GM23338 (cell line): ENCODE results near the gene EPHA10. TPM values are rescaled to one million over a fixed set of nuclear protein-coding genes. Genes with fewer than 3 reads are reported as not detected.

Source experiments
- ATAC-seq: fragments of 200-7000 bp; cut with Tn5 transposase; 3 replicates; pipeline ENCODE4 v1.9.1; 2020
- DNase-seq: peaks from one replicate; pipeline ENCODE4 v3.0.0-alpha.2; 2015; ENCODE audit warnings: low spot score
- H2AFZ ChIP-seq: fragments of 200-600 bp; sonication (generic); 2 replicates; pipeline ENCODE4 v1.8.0; 2016; ENCODE audit warnings: antibody characterized with exemption, mild to moderate bottlenecking, moderate library complexity
- H3F3A ChIP-seq: fragments of 200-600 bp; sonication (generic); replicated peaks from 2 replicates; pipeline ENCODE4 v1.8.0; 2017; ENCODE audit warnings: antibody characterized with exemption, mixed run types, low read depth
- H3K27ac ChIP-seq: fragments of 200-600 bp; sonication (generic); 2 replicates; pipeline ENCODE4 v1.6.1; 2016; ENCODE audit warnings: low read depth
- H3K27me3 ChIP-seq: fragments of 200-600 bp; sonication (generic); 2 replicates; pipeline ENCODE4 v1.8.0; 2016; ENCODE audit warnings: mild to moderate bottlenecking, mixed run types, moderate library complexity; ENCODE audit not compliant: insufficient read depth
- H3K36me3 ChIP-seq: fragments of 200-600 bp; sonication (generic); 2 replicates; pipeline ENCODE4 v1.8.0; 2016; ENCODE audit warnings: mild to moderate bottlenecking; ENCODE audit not compliant: insufficient read depth
- H3K4me1 ChIP-seq: fragments of 200-600 bp; sonication (generic); 2 replicates; pipeline ENCODE4 v1.8.0; 2016; ENCODE audit warnings: mild to moderate bottlenecking, moderate library complexity; ENCODE audit not compliant: insufficient read depth
- H3K4me2 ChIP-seq: fragments of 200-600 bp; sonication (generic); 2 replicates; pipeline ENCODE4 v1.7.1; 2017; ENCODE audit warnings: mixed run types
- H3K4me3 ChIP-seq: fragments of 200-600 bp; sonication (generic); 2 replicates; pipeline ENCODE4 v1.6.1; 2016; ENCODE audit warnings: mixed run types
- H3K79me2 ChIP-seq: fragments of 200-600 bp; sonication (generic); replicated peaks from 2 replicates; pipeline ENCODE4 v1.8.0; 2017; ENCODE audit warnings: mild to moderate bottlenecking; ENCODE audit not compliant: insufficient read depth
- H3K9me2 ChIP-seq: fragments of 200-600 bp; sonication (generic); 2 replicates; pipeline ENCODE4 v1.8.0; 2017; ENCODE audit not compliant: insufficient read depth
- H4K20me1 ChIP-seq: fragments of 200-600 bp; sonication (generic); replicated peaks from 2 replicates; pipeline ENCODE4 v1.8.0; 2017; ENCODE audit warnings: mild to moderate bottlenecking; ENCODE audit not compliant: insufficient read depth
- H3K27ac Mint-ChIP-seq: 2 replicates; pipeline ENCODE4 v1.8.0; 2020; ENCODE audit warnings: inconsistent platforms, mild to moderate bottlenecking, moderate library complexity, mixed read lengths
- H3K27me3 Mint-ChIP-seq: 3 replicates; pipeline ENCODE4 v1.8.0; 2022; ENCODE audit warnings: low read depth, mild to moderate bottlenecking, moderate library complexity, mixed read lengths, inconsistent platforms; ENCODE audit not compliant: insufficient read depth, poor library complexity
- H3K36me3 Mint-ChIP-seq: 3 replicates; pipeline ENCODE4 v1.8.0; 2021; ENCODE audit warnings: low read depth, mild to moderate bottlenecking, inconsistent platforms, moderate library complexity, mixed read lengths
- H3K4me1 Mint-ChIP-seq: 3 replicates; pipeline ENCODE4 v1.8.0; 2020; ENCODE audit warnings: mild to moderate bottlenecking, inconsistent platforms, mixed read lengths
- H3K4me3 Mint-ChIP-seq: 3 replicates; pipeline ENCODE4 v1.8.0; 2021; ENCODE audit warnings: moderate library complexity, mild to moderate bottlenecking, inconsistent platforms, mixed read lengths
- H3K9me3 Mint-ChIP-seq: 3 replicates; pipeline ENCODE4 v1.8.0; 2020; ENCODE audit warnings: moderate library complexity, mild to moderate bottlenecking, inconsistent platforms, mixed read lengths
- CREB1 ChIP-seq: fragments of 250-450 bp; sonication (Bioruptor Pico); IDR thresholded peaks from 2 replicates; pipeline ENCODE4 v1.5.0; 2020; ENCODE audit warnings: low read depth, mild to moderate bottlenecking, moderate library complexity
- EZH2 ChIP-seq: fragments of 200-600 bp; sonication (generic); IDR thresholded peaks from one replicate; pipeline ENCODE4 v1.8.0; 2017; ENCODE audit warnings: antibody characterized with exemption, mild to moderate bottlenecking, low read depth; ENCODE audit not compliant: unreplicated experiment
- EZH2phosphoT487 ChIP-seq: fragments of 200-600 bp; sonication (generic); IDR thresholded peaks from one replicate; pipeline ENCODE4 v1.8.1; 2018; ENCODE audit warnings: antibody characterized with exemption; ENCODE audit not compliant: unreplicated experiment
- JUNB ChIP-seq: IDR thresholded peaks from one replicate; pipeline ENCODE4 v1.6.1; 2016; ENCODE audit warnings: antibody characterized with exemption; ENCODE audit not compliant: unreplicated experiment
- POLR2AphosphoS5 ChIP-seq: IDR thresholded peaks from 2 replicates; pipeline ENCODE4 v1.6.1; 2016; ENCODE audit warnings: antibody characterized with exemption, low read depth
- STAT1 ChIP-seq: IDR thresholded peaks from one replicate; pipeline ENCODE4 v1.6.1; 2016; ENCODE audit warnings: antibody characterized with exemption; ENCODE audit not compliant: unreplicated experiment
- ZNF114 ChIP-seq: fragments of 250-450 bp; sonication (Bioruptor Pico); IDR thresholded peaks from 2 replicates; pipeline ENCODE4 v1.5.0; 2020; ENCODE audit warnings: mild to moderate bottlenecking, moderate library complexity
- ZNF331 ChIP-seq: fragments of 250-450 bp; sonication (Bioruptor Pico); IDR thresholded peaks from 2 replicates; pipeline ENCODE4 v1.5.0; 2020; ENCODE audit warnings: low read depth, mild to moderate bottlenecking, moderate library complexity
- ZNF462 ChIP-seq: fragments of 250-450 bp; sonication (Bioruptor Pico); IDR thresholded peaks from 2 replicates; pipeline ENCODE4 v1.5.0; 2020; ENCODE audit warnings: mild to moderate bottlenecking, moderate library complexity
- polyA plus RNA-seq: library from polyadenylated mRNA; unstranded; fragments of >200 nt; fragmentation: Nextera tagmentation; extraction: Ambion mirVana; gene quantifications from 2 replicates; pipeline ENCODE4 v1.2.1, GENCODE V29; 2016
- total RNA-seq: library from RNA; depleted of rRNA; stranded (reverse); fragments of >200 nt; shearing (Covaris generic); gene quantifications from 2 replicates; pipeline ENCODE4 v1.2.3, GENCODE V29; 2014
- TF ChIP-seq, protein P1 (sequence below), 2 experiments: fragments of 200-600 bp in 1 of 2; sonication (generic) in 1 of 2; conservative IDR thresholded peaks; 2 replicates each; pipeline versions ENCODE4 v1.5.1 to v1.6.1; 2016 to 2017; ENCODE audit warnings: antibody characterized with exemption in 2 of 2, low read depth in 2 of 2, mild to moderate bottlenecking in 2 of 2, moderate library complexity in 1 of 2

The EPHA10 gene
- total and polyA plus RNA-seq, 2 experiments from 2014 or later: 0.76 to 2.4 TPM

DNA sequence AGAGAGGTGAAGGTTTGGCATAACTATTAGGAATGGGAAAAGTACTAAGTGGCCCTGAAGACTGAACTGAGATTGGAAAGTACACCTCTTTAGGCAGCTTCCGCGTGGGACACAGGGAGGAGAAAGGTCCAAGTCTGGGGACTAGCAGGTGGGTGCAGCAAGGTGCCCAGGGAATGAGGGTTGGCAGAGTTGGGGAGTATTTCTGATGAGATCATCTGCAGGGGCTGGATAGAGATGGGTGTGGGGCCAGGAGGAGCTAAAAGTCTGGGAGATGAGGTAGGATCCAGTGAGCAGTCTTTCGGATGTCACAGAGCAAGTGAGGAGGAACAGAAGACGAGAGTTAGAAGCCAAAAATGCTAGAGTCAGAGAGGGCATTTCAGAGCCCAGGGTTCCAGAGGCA is 36.5 kb downstream of the EPHA10 start (continued):
- TF ChIP-seq ZNF462 (CRISPR knock-in tag): no peak

DNA sequence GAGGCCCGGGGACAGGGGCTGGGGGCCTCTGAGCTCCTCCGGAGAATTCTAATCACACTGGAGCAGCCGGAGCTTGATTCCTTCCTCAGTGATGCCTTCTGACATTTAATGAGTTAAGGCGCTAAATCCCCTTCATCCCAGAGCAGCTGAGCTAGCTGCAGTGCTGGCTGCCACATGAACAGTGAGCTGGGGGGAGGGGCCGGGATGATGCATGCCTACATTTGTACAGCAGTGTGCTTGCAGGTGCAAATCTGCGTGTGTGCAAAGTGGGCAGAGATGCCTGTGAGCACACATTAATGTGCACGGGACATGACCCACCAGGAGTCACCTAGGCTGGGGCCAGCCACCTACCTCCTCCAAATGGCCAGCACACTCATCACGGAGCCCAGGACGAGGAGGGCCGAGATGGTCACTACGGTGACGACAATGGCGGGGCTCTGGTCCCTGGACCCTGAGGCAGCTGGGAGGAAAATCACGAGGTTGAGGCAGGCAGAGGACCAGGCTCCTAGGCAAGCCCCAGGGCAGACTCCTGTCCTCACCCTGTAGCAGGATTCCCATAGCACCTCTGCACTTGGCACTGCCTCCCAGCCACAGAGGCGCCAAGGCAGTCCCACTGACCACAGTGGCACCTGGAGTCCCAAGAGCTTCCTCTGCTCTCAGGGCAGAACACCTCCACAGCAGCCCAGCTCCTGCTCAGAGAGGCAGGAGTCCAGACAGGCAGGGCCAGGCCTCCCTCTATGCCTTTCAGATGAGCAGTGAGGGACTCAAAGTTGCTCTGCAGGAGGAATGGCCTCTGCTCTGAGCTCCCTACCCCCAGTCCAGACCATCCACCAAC is 38.0 kb downstream of the EPHA10 start:
- Mint-ChIP-seq H3K9me3 (no peaks in the 10 kb centered on the region), H3K4me3 (no peak overlapping the region), H3K27ac (no peak overlapping the region), H3K36me3 (no peaks in the 10 kb centered on the region), H3K27me3 (peaks cover 9% of the 10 kb centered on the region), H3K4me1 (peaks cover 12% of the 10 kb centered on the region; the same call in 1 of the 3 replicates)
- no peaks in the 10 kb centered on the region for H3K36me3 ChIP-seq
- no peak overlapping the region for H3K27ac ChIP-seq
- no peak overlapping the region for H3K4me3 ChIP-seq
- H3K9me2 ChIP-seq: no peaks in the 10 kb centered on the region
- no peaks in the 10 kb centered on the region for H3F3A ChIP-seq
- no peaks in the 10 kb centered on the region; the same call in 1 of the 2 replicates for H3K4me1 ChIP-seq
- no peak overlapping the region for H2AFZ ChIP-seq
- no peak for DNase-seq
- ATAC-seq: no peak
- H3K4me2 ChIP-seq: no peak overlapping the region
- H3K79me2 ChIP-seq: no peaks in the 10 kb centered on the region
- H4K20me1 ChIP-seq: 0 out of 2 replicates have a peak, but pooled peaks cover 2% of the 10 kb centered on the region
- no peaks in the 10 kb centered on the region for H3K27me3 ChIP-seq
- TF ChIP-seq STAT1 (no peak), POLR2AphosphoS5 (no peak), EZH2 (no peak), ZNF114 (CRISPR knock-in tag) (no peak), JUNB (no peak), CREB1 (no peak), EZH2phosphoT487 (no peak), ZNF331 (no peak)
- TF ChIP-seq, protein P1, sequence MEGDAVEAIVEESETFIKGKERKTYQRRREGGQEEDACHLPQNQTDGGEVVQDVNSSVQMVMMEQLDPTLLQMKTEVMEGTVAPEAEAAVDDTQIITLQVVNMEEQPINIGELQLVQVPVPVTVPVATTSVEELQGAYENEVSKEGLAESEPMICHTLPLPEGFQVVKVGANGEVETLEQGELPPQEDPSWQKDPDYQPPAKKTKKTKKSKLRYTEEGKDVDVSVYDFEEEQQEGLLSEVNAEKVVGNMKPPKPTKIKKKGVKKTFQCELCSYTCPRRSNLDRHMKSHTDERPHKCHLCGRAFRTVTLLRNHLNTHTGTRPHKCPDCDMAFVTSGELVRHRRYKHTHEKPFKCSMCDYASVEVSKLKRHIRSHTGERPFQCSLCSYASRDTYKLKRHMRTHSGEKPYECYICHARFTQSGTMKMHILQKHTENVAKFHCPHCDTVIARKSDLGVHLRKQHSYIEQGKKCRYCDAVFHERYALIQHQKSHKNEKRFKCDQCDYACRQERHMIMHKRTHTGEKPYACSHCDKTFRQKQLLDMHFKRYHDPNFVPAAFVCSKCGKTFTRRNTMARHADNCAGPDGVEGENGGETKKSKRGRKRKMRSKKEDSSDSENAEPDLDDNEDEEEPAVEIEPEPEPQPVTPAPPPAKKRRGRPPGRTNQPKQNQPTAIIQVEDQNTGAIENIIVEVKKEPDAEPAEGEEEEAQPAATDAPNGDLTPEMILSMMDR (conservative IDR thresholded peaks at IDR 0.05; ENCODE audit: low read depth in 2 of 2): no peak
